ENCODE measurements around the gene MRPL16.
"Not testable (repeated sequence)": the region's sequence is repeated elsewhere in the genome, so short reads cannot be mapped to it uniquely, and the experiment has no call there.

The MRPL16 gene

DNA sequence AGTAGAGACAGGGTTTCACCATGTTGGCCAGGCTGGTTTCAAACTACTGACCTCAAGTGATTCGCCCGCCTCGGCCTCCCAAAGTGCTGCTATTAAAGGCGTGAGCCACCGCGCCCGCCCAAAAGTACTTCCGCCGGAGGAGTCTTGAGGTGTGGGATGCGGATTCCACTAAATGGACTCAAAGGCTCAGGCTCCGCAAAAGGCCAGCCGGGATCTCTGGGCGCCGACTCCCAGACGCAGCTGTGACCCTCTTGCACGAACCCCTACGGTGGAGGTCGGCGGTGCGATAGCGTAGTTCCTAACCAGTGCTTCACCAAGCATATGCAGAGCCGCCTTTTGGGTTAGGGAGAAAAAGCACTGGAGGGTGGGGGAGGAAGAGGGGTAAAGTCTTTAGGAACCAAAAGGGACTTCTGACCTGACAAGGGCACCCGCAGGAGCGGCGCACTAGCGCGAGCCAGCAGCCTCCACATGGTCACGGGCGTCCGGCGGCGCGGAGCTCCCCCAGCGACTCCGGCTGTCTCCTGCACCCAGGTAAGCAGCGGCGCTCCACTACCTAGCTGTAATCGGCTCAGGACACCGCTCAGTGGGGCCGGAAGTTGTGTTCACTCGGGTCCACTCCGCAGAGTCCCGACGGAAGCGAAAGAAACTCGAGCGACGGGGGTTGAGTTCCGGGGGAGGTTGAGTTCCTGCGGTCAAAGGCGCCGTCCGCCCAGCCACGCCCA is at the start of gene MRPL16:
TSS of gene MRPL16 (minus strand) at position 590 of the 722 bp plus-strand sequence. CDS start at position 470, 120 bp downstream.
- DNase-seq (ENCODE audit: low read depth) = peak; percentile 79

DNA sequence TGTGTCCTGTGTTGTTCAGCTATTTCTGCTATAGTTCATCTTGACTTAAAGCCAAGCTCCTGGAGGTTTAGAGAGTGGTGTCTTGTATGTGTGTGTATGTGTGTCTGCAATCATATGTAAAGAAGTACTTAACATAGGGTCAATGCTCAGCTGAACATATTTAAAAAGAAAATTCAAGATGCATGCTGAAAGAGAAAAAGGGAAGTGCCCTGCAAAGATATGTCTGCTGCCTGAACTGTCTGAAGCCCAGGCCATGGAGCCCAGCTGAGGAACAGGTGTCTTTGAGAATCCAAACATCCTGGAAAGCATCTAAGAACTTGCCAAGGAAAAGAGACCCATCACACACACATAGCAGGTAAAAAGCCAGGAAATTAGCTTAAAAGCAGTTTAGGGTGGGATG is 49.1 kb upstream of the MRPL16 start:
- no peak for DNase-seq (ENCODE audit: low read depth)

DNA sequence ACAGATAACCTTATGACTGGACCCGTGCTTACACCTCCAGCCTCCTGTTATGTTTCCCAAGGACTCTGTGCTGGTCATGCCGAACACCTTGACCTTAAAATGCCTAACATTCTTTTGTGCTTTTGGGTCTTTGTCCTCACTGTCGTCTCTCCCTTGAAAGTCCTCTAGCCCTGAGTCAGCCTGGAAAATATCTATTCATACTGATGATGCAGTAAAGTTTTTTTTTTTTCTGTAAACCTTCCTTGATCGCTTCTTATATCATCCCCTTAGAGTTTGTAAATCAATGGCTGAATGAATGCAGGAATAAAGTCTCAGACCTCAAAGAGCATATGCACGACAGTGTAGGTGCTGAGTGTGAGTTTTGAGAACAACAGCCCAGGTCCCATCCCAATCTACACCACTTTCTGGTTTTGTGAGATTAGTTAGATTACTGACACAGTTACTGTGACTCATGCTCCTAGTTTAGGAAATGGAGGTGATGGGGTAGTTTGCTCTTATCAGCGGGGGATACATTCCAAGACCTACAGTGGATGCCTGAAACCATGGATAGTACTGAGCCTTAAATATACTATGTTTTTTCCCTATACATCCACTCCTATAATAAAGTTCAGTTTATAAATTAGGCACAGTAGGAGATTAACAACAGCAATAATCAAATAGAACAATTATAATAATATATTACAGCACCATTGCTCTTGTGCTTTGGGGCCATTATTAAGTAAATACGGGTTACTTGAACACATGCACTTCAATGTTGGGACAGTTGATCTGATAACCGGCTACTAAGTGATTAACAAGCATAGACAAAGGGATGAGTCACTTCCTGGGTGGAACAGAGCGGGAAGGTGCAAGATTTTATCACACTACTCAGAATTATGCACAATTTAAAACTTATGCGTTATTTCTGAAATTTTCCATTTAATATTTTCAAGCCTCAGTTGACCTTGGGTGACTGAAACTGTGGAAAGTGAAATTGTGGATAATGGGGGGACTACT is 47.2 kb upstream of the MRPL16 start:
- no peak for DNase-seq (ENCODE audit: low read depth)

- DNase-seq (ENCODE audit: low read depth) = no peak
Measured at GRCh38 chr11:59854871-59855270, 44.3 kb upstream of the MRPL16 start.

GRCh38 chr11:59851416-59851815 is 40.8 kb upstream of the MRPL16 start:
- not testable (repeated sequence) for DNase-seq (ENCODE audit: low read depth)

DNA sequence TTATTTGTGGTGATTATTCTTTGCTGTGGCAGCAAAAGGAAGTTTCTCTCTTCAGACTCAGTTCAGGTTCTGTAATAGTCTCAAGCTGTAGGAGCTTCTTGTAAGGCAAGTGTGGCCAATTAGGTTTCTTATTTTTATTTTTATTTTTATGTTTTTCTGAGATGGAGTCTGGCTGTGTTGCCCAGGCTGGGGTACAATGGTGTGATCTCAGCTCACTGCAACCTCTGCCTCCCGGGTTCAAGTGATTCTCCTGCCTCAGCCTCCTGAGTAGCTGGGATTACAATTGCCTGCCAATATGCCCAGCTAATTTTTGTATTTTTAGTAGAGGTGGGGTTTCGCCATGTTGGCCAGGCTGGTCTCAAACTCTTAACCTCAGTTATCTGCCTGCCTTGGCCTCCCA is 39.0 kb upstream of the MRPL16 start:
- DNase-seq (ENCODE audit: low read depth) = not testable (repeated sequence)

GRCh38 chr11:59849129-59849528 is 38.6 kb upstream of the MRPL16 start:
- no peak for DNase-seq (ENCODE audit: low read depth)

GRCh38 chr11:59848439-59848838 is 37.9 kb upstream of the MRPL16 start:
- not testable (repeated sequence) for DNase-seq (ENCODE audit: low read depth)

GRCh38 chr11:59847626-59848025 is 37.0 kb upstream of the MRPL16 start:
- no peak for DNase-seq (ENCODE audit: low read depth)

DNA sequence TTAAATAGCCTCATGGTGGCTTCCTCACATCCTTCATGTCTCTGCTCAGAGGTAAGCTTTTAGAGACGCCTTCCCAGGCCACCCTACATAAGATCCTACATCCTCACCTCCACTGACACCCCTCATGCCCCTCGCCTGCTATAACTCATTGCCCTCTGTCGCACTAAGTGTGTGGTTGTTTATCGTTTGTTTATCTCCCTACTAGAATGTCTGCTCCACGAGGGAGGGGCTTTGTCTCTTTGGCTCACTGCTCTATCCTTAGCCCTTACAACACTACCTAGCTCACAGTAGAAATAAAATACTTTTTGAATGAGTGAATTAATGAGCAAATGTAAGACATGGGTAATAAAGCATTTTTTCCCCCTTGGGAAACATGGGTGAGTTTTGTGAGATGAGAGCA is 36.0 kb upstream of the MRPL16 start:
- DNase-seq (ENCODE audit: low read depth) = no peak

- no peak for DNase-seq (ENCODE audit: low read depth)
Measured at GRCh38 chr11:59845399-59845798, 34.8 kb upstream of the MRPL16 start, which contains the start of gene CBLIF. Gene CBLIF, minus strand, starts transcription at chr11:59845499. Its CDS starts 46 bp downstream, at chr11:59845453.

- DNase-seq (ENCODE audit: low read depth) = no peak
Measured at GRCh38 chr11:59842316-59842715, 31.7 kb upstream of the MRPL16 start.

GRCh38 chr11:59841514-59841913 is 30.9 kb upstream of the MRPL16 start:
- no peak for DNase-seq (ENCODE audit: low read depth)

- DNase-seq (ENCODE audit: low read depth) = no peak
Measured at GRCh38 chr11:59839615-59840014, 29.0 kb upstream of the MRPL16 start.

- DNase-seq (ENCODE audit: low read depth) = no peak
Measured at GRCh38 chr11:59833602-59834001, 23.0 kb upstream of the MRPL16 start.

DNA sequence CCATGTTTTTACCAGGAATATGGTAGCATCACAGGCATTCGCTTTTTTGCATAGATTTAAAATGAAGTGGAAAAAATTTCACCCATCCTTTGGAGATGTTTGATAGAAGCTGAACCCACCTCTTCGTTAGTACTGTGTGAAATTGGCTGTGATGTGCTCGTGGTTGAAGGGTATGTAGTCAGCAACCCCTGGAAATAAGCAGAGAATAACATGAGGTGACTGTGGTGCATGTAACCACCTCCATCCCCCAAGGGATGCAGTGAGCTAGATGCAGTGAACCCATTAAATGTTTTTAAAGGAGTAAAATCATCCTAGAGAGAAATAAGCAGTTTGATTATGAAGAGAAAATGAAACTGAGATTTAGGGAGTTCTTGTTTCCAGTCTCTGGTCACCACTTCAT is 18.8 kb upstream of the MRPL16 start:
- no peak for DNase-seq (ENCODE audit: low read depth)

DNA sequence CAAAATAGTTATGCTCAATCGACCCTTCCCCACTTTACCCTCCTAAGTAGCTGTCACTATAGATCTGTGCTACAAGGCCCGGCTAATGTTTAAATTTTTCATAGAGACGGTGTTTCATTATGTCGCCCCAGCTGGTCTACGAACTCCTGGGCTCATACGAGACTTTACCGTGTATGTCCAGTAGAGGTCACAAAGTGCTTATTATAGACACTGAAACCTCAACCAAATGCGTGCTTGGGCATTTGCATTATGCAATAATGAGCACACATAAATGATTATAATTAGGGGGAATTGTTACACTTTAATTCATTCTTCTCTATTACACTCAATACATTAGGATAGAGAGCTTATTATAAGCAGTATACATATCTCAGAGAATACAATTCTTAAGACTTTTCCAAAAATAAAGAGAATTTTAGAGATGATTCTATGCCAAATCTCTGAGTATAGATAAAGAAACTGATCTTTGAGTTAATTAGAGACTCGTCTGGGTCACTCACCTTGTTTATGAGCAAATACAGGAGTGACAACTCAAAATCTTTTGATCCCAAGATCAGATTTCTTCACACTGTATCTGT is 12.5 kb upstream of the MRPL16 start:
- DNase-seq (ENCODE audit: low read depth) = no peak

GRCh38 chr11:59818572-59818971 is 8.0 kb upstream of the MRPL16 start:
- no peak for DNase-seq (ENCODE audit: low read depth)

GRCh38 chr11:59816434-59816833 is 5.9 kb upstream of the MRPL16 start:
- not testable (repeated sequence) for DNase-seq (ENCODE audit: low read depth)

GRCh38 chr11:59815754-59816153 is 5.2 kb upstream of the MRPL16 start:
- DNase-seq (ENCODE audit: low read depth) = no peak

- no peak for DNase-seq (ENCODE audit: low read depth)
Measured at GRCh38 chr11:59814021-59814420, 3.4 kb upstream of the MRPL16 start.

GRCh38 chr11:59813364-59813763 is 2.8 kb upstream of the MRPL16 start:
- DNase-seq (ENCODE audit: low read depth) = no peak

GRCh38 chr11:59812220-59812619 is 1.6 kb upstream of the MRPL16 start:
- DNase-seq (ENCODE audit: low read depth) = no peak
